Measurements from ENCODE around the gene C10orf90. TPM values are rescaled to one million over a fixed set of nuclear protein-coding genes. Genes with fewer than 3 reads are reported as not detected.

Gene C10orf90
- total and polyA plus RNA-seq, 11 donors = not detected

DNA sequence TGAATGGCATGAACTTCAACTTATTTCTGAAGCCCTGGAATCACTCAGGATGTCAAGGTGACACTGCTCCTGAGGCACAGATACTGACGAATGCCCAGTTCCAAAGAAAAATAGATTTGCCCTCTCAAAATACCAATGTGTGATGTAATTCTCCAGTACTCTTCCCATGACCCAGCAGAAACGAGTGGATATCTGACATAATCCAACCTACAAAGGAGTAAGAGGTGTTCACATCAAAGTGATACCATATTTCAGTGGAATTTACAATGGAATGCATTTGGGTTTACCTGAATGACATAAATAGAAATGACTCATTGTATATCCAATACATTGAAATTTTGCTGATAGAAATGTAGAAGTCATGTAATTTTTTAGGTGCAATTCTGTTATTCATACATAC lies 161.3 kb downstream of the C10orf90 start:
- no peak for ATAC-seq
- 55 to 66% (median 60%) methylated on average over 2 of the region's 2 CpGs for WGBS, 4 donors
- no peak for DNase-seq
- Histone ChIP-seq H3K27me3 (peaks cover 0 to 17% (median 0%) of the 10 kb centered on the region in 9 donors), H3K4me3 (no peak overlapping the region), H3K27ac (no peak overlapping the region), H3K9me3 (no peaks in the 10 kb centered on the region), H3K4me1 (no peaks in the 10 kb centered on the region), H3K36me3 (no peaks in the 10 kb centered on the region)
- intact Hi-C loops (cut with DNase I) = loop anchor here in 2 of 10 donors (10.0 kb wide), 2 partner anchors 124 to 634 kb away; partner anchors contain the start of gene ADAM12 (in 1 of the 2)
- TF ChIP-seq POLR2A (IDR thresholded peaks at IDR 0.05) = no peak
- TF ChIP-seq, protein P1, sequence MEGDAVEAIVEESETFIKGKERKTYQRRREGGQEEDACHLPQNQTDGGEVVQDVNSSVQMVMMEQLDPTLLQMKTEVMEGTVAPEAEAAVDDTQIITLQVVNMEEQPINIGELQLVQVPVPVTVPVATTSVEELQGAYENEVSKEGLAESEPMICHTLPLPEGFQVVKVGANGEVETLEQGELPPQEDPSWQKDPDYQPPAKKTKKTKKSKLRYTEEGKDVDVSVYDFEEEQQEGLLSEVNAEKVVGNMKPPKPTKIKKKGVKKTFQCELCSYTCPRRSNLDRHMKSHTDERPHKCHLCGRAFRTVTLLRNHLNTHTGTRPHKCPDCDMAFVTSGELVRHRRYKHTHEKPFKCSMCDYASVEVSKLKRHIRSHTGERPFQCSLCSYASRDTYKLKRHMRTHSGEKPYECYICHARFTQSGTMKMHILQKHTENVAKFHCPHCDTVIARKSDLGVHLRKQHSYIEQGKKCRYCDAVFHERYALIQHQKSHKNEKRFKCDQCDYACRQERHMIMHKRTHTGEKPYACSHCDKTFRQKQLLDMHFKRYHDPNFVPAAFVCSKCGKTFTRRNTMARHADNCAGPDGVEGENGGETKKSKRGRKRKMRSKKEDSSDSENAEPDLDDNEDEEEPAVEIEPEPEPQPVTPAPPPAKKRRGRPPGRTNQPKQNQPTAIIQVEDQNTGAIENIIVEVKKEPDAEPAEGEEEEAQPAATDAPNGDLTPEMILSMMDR (IDR thresholded peaks at IDR 0.05) = no peak

DNA sequence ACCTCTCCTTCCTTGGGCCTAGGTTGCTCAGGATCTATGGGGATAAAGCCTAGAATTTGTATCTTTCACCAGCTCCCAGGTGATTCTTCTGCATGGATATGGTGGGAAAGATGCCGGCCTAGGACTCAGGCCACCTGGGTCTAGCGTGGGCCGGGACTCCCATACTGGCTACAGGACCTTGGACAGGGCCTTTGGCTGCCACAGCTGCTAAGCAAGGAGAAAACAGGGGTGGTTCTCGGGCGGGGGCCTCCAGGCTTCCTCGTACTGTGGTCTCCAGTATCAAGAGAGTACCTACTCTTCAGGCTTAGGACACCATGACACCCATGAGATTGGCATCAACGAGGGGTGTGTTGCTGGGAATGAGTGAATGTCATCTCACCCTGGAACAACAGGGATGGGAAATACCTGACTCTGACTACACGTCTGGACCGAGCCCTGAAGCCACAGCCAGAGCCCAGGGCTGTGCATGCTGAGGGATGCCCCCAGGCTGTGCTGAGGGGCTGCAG lies 161.9 kb downstream of the C10orf90 start:
- no peak for TF ChIP-seq POLR2A (IDR thresholded peaks at IDR 0.05)
- TF ChIP-seq, protein P1 (IDR thresholded peaks at IDR 0.05) = no peak
- intact Hi-C loops (cut with DNase I) = loop anchor here in 2 of 10 donors (10.0 kb wide), 2 partner anchors 124 to 634 kb away; partner anchors contain the start of gene ADAM12 (in 1 of the 2)

DNA sequence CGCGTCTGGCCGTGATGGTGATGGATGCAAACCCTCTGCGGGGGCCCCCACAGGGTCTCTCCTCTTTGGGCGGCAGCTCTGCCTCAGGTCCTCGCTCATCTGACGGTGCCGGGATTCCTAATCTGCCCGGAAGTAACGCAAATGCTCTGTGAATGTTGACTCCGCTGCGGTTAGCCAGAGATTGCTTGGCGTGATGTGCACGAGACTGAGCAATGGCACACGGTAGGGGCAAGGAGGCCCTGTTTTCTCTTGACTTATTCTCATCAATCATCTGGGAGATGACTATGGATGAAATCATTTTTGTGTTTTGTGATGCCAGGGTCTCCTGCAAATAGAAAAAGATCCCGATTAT lies 165.8 kb downstream of the C10orf90 start:
- 73 to 87% (median 85%) methylated on average over 12 to 16 of the region's 16 CpGs for WGBS, 4 donors
- Histone ChIP-seq H3K27me3 (peaks cover 0 to 11% (median 0%) of the 10 kb centered on the region in 9 donors), H3K4me3 (no peak overlapping the region), H3K4me1 (no peaks in the 10 kb centered on the region), H3K36me3 (no peaks in the 10 kb centered on the region), H3K9me3 (no peaks in the 10 kb centered on the region), H3K27ac (no peak overlapping the region)
- TF ChIP-seq, protein P1 (IDR thresholded peaks at IDR 0.05) = no peak
- TF ChIP-seq POLR2A (IDR thresholded peaks at IDR 0.05) = no peak
- DNase-seq = peak in 1 of 5 donors; percentile 8
- ATAC-seq = no peak
- intact Hi-C loops (cut with DNase I) = loop anchor here (1.0 to 10.0 kb wide), 7 partner anchors 120 to 637 kb away; partner anchors contain the start of gene ADAM12 (in 1 of the 10)

More for the DNA sequence above, 161.9 kb downstream of the C10orf90 start:
- Histone ChIP-seq H3K27me3 (peaks cover 0 to 17% (median 0%) of the 10 kb centered on the region in 9 donors), H3K36me3 (no peaks in the 10 kb centered on the region), H3K4me1 (no peaks in the 10 kb centered on the region), H3K4me3 (no peak overlapping the region), H3K9me3 (no peaks in the 10 kb centered on the region), H3K27ac (no peak overlapping the region)
- ATAC-seq (peak in 1 of 4 donors; percentile 27), DNase-seq (no peak)
- WGBS, 4 donors = 61 to 71% (median 69%) methylated on average over 7 to 9 of the region's 9 CpGs

DNA sequence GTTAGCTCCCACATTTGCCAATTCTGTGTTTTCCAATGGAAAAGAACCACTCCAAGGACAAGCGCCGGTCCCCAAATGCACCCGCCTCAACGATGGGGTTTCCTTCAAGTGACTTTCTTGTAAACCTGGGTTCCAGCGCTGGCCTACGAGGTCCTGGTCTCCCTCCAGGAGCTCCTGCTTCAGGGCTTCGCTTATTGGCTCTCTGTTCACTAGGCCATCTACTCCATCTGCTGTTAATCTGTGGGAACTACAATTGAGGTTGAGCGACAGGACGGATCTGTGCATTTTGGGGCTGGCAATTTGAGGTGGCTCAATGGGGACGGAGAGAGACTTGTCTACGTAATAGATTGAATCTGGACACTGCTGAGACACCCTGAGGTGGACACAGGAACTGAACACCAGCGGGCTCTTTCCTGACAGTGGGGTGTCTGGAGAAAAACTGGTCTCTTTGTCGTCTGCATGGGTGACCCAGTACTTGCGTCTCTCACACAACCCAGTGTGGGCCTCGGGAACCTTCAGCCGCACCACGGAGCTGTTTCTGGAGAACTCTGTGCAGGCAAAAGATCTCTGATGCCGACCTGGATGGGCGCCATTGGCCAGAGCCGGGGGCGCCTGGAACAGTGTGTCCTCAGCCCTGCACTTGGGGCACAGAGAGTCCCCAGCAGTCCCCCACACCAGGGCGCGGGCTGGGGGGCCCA lies 166.3 kb downstream of the C10orf90 start:
- 51 to 60% (median 58%) methylated on average over 21 to 23 of the region's 23 CpGs for WGBS, 4 donors
- intact Hi-C loops (cut with DNase I) = loop anchor here (1.0 to 10.0 kb wide), 7 partner anchors 119 to 637 kb away; partner anchors contain the start of gene ADAM12 (in 1 of the 10)
- peak in 3 of 4 donors; percentile 64 to 70 (median 69) for ATAC-seq

More for the DNA sequence above, 166.3 kb downstream of the C10orf90 start:
- Histone ChIP-seq H3K4me1 (no peaks in the 10 kb centered on the region), H3K9me3 (no peaks in the 10 kb centered on the region), H3K27me3 (peaks cover 0 to 11% (median 0%) of the 10 kb centered on the region in 9 donors), H3K27ac (no peak overlapping the region), H3K4me3 (no peak overlapping the region), H3K36me3 (no peaks in the 10 kb centered on the region)
- DNase-seq = peak in 2 of 5 donors; percentile 23 to 31
- no peak for TF ChIP-seq POLR2A (IDR thresholded peaks at IDR 0.05)
- TF ChIP-seq, protein P1 (IDR thresholded peaks at IDR 0.05) = peak; percentile 41 to 79 (median 58)
